IMR-90 (cell line): ENCODE measurements around the gene PLAAT2. TPM values are rescaled to one million over a fixed set of nuclear protein-coding genes. Genes with fewer than 3 reads are reported as not detected.

Experiments used
- ATAC-seq: fragments of 200-7000 bp; cut with Tn5 transposase; 2 replicates; pipeline ENCODE4 v1.9.1; 2020; ENCODE audit warnings: low read depth, mild to moderate bottlenecking, moderate library complexity
- BruUV-seq: library from RNA; stranded (reverse); fragments of 400-500 nt; replicated peaks from 2 replicates; lab custom pipeline; 2021; lab: Mats Ljungman, UMichigan
- CTCF ChIA-PET: fragments of 300-600 bp; formaldehyde crosslinking; extraction: SDS; loops from one replicate; lab custom pipeline; 2021; ENCODE audit warnings: antibody characterized with exemption; lab: Yijun Ruan, JAX
- POLR2A ChIA-PET: fragments of 300-600 bp; sonication (Branson Sonifier 250); formaldehyde crosslinking; loops from one replicate; lab custom pipeline; 2022; ENCODE audit warnings: antibody characterized with exemption; ENCODE audit not compliant: unreplicated experiment; lab: Charles Lee
- DNase-seq: peaks from one replicate; pipeline ENCODE4 v3.0.0; 2013
- H2AFZ ChIP-seq: replicated peaks from 2 replicates; pipeline ENCODE3; 2013; ENCODE audit warnings: low read length, mild to moderate bottlenecking; ENCODE audit not compliant: poor library complexity
- H2AK5ac ChIP-seq: 2 replicates; pipeline ENCODE4 v1.6.1; 2013; ENCODE audit warnings: low read depth, low read length, inconsistent platforms
- H2AK9ac ChIP-seq: replicated peaks from 2 replicates; pipeline ENCODE3; 2013; ENCODE audit warnings: mild to moderate bottlenecking, low read depth, low read length, moderate library complexity; ENCODE audit not compliant: poor library complexity
- H2BK120ac ChIP-seq: 2 replicates; pipeline ENCODE4 v1.6.1; 2013; ENCODE audit warnings: low read depth, low read length, inconsistent platforms
- H2BK15ac ChIP-seq: 3 replicates; pipeline ENCODE4 v1.6.1; 2013; ENCODE audit warnings: low read depth, low read length, inconsistent platforms
- H2BK20ac ChIP-seq: 2 replicates; pipeline ENCODE4 v1.6.1; 2013; ENCODE audit warnings: low read depth, mild to moderate bottlenecking, inconsistent platforms, low read length, moderate library complexity
- H2BK5ac ChIP-seq: 2 replicates; pipeline ENCODE4 v1.6.1; 2013; ENCODE audit warnings: mild to moderate bottlenecking, low read depth, low read length, inconsistent platforms; ENCODE audit not compliant: poor library complexity, severe bottlenecking
- H3K14ac ChIP-seq: replicated peaks from 2 replicates; pipeline ENCODE4 v1.6.1; 2013; ENCODE audit warnings: low read depth, low read length, inconsistent platforms
- H3K18ac ChIP-seq: 2 replicates; pipeline ENCODE4 v1.6.1; 2013; ENCODE audit warnings: low read depth, low read length, control low read depth
- H3K23ac ChIP-seq: 2 replicates; pipeline ENCODE4 v1.6.1; 2013; ENCODE audit warnings: low read depth, low read length, inconsistent platforms
- H3K27ac ChIP-seq: 2 replicates; pipeline ENCODE4 v1.5.1; 2013; ENCODE audit warnings: mild to moderate bottlenecking, control low read depth, low read length; ENCODE audit not compliant: insufficient read depth
- H3K27me3 ChIP-seq: 2 replicates; pipeline ENCODE4 v1.6.1; 2013; ENCODE audit warnings: low read length; ENCODE audit not compliant: control insufficient read depth, insufficient read depth
- H3K36me3 ChIP-seq: 2 replicates; pipeline ENCODE4 v1.6.1; 2013; ENCODE audit warnings: low read length, mixed read lengths; ENCODE audit not compliant: control insufficient read depth, insufficient read depth
- H3K4ac ChIP-seq: 2 replicates; pipeline ENCODE4 v1.6.1; 2013; ENCODE audit warnings: low read depth, low read length, inconsistent platforms
- H3K4me1 ChIP-seq: 2 replicates; pipeline ENCODE4 v1.6.1; 2013; ENCODE audit warnings: low read length, mixed read lengths; ENCODE audit not compliant: control insufficient read depth, insufficient read depth
- H3K4me2 ChIP-seq: 2 replicates; pipeline ENCODE4 v1.6.1; 2013; ENCODE audit warnings: low read depth, mild to moderate bottlenecking, control low read depth, low read length, moderate library complexity
- H3K4me3 ChIP-seq: 2 replicates; pipeline ENCODE4 v1.5.1; 2013; ENCODE audit warnings: low read depth, mild to moderate bottlenecking, control low read depth, low read length, moderate library complexity; ENCODE audit not compliant: insufficient read depth
- H3K56ac ChIP-seq: 2 replicates; pipeline ENCODE4 v1.6.1; 2013; ENCODE audit warnings: low read length, inconsistent platforms; ENCODE audit not compliant: insufficient read depth; ENCODE audit errors: extremely low read depth
- H3K79me1 ChIP-seq, 2 experiments: 2 replicates each; pipeline ENCODE4 v1.6.1; 2013; ENCODE audit warnings: low read length in 2 of 2, inconsistent platforms in 1 of 2, low read depth in 1 of 2
- H3K9ac ChIP-seq: 2 replicates; pipeline ENCODE4 v1.6.1; 2013; ENCODE audit warnings: low read depth, low read length, control low read depth
- H3K9me1 ChIP-seq: 2 replicates; pipeline ENCODE4 v1.6.1; 2013; ENCODE audit warnings: low read length, inconsistent platforms; ENCODE audit not compliant: insufficient read depth
- H3K9me3 ChIP-seq: 2 replicates; pipeline ENCODE4 v1.6.1; 2013; ENCODE audit warnings: low read length; ENCODE audit not compliant: control insufficient read depth, insufficient read depth
- H4K20me1 ChIP-seq: 2 replicates; pipeline ENCODE4 v1.6.1; 2013; ENCODE audit warnings: low read length, inconsistent platforms; ENCODE audit not compliant: insufficient read depth
- H4K5ac ChIP-seq: 2 replicates; pipeline ENCODE4 v1.6.1; 2013; ENCODE audit warnings: mild to moderate bottlenecking, low read depth, low read length, control low read depth
- H4K8ac ChIP-seq, 2 experiments: 2 replicates each; pipeline ENCODE4 v1.6.1; 2013; ENCODE audit warnings: low read depth in 2 of 2, low read length in 2 of 2, control low read depth in 1 of 2, inconsistent platforms in 1 of 2
- H4K91ac ChIP-seq: 2 replicates; pipeline ENCODE4 v1.6.1; 2013; ENCODE audit warnings: low read depth, low read length, inconsistent platforms; ENCODE audit not compliant: insufficient read depth
- BHLHE40 ChIP-seq: fragments of 150-350 bp; IDR thresholded peaks from 2 replicates; pipeline ENCODE4 v1.6.1; 2016; ENCODE audit warnings: mild to moderate bottlenecking, low read depth, low read length
- FOS ChIP-seq: fragments of 150-350 bp; IDR thresholded peaks from 2 replicates; pipeline ENCODE4 v1.6.1; 2016; ENCODE audit warnings: low read depth, low read length
- NFE2L2 ChIP-seq: fragments of 150-350 bp; IDR thresholded peaks from 2 replicates; pipeline ENCODE4 v1.6.1; 2016; ENCODE audit warnings: low read depth, mild to moderate bottlenecking, low read length
- WGBS, 2 experiments: methylation state at CpG; one replicate each; pipeline versions ENCODE4 v1.1.5 to v1.1.7; 2013; ENCODE audit warnings: missing lambda C conversion rate in 2 of 2; ENCODE audit not compliant: insufficient read length in 1 of 2; ENCODE audit errors: extremely low coverage in 2 of 2; 5-methylcytosine and 5-hydroxymethylcytosine counted together
- dilution Hi-C: fragments of 300-500 bp; cut with HindIII; formaldehyde crosslinking; loops from one replicate; pipeline ENCODE4 v1.14.3; 2018; ENCODE audit warnings: low sequenced_read_pairs; ENCODE audit not compliant: unreplicated experiment
- in situ Hi-C: fragments of 300-500 bp; cut with MboI; formaldehyde crosslinking; loops from 3 replicates; pipeline ENCODE4 v1.14.3; 2019; ENCODE audit warnings: low sequenced_read_pairs, inconsistent platforms, mixed read lengths
- intact Hi-C: fragments of 100-400 bp; cut with micrococcal nuclease; formaldehyde crosslinking; loops from 2 replicates; pipeline ENCODE4 v1.10.0; 2022
- polyA plus RNA-seq, 3 experiments: library from polyadenylated mRNA; depleted of rRNA; stranded (reverse); fragments of >200 nt; gene quantifications; 2 replicates each; pipeline ENCODE4 v1.2.3, GENCODE V29; 2012; ENCODE audit warnings: low replicate concordance in 1 of 3
- total RNA-seq: library from RNA; depleted of rRNA; stranded (reverse); fragments of >200 nt; gene quantifications from 2 replicates; pipeline ENCODE4 v1.2.3, GENCODE V29; 2012

PLAAT2 gene
- total and polyA plus RNA-seq, 2 of the 4 experiments (the other 2 are of a cell fraction), result not detected

DNA sequence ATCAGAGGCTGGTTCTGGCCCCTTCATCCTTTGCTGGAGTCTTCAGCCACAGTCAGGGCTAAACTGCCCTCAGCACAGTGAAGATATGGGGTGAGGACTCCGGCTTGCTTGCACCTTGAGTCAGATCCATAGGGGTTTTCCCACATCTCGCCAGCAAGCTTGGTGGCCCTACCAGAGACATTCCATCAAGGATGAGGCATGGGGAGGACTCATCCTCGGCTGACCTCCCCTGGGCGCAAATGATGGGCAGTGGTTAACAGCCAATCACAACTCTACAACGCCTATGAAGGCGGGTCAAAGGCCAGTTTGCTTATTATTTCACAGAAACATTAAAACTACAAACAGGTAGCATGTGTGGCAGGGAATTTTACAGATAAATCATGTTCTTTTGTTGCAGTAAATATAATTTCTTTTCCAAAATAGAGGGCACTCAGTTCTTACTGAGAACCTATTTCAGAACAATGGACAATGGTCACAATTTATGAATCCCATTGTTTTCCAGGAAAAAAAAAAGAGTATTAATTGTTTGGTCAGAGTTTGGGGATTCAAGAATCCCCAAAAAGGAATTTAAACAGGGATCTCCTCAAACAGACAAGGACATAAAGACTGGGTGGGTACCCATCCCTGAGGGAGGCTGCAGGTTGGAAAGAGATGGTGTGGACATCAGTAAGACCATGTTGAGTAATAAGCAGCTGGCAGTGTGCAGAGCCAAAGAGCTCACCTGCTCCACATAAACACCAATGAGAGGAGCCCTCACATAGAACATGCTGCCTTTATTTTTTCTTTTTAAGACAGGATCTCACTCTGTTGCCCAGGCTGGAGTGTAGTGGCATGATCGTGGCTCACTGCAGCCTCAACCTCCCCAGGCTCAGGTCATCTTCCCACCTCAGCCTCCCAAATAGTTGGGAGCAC lies 36.3 kb upstream of the PLAAT2 start:
- H3K79me1 ChIP-seq, result peaks cover 0 to 8% of the 10 kb centered on the region in 2 experiments; a peak in 1 of 4 replicates
- H3K14ac ChIP-seq, result 0 out of 2 replicates have a peak overlapping the region, but pooled peaks have one; percentile 62
- no peaks in the 10 kb centered on the region for H3K27me3 ChIP-seq
- H4K5ac ChIP-seq, result no peak overlapping the region
- BruUV-seq, result no TSS peak
- H2BK20ac ChIP-seq, result peak overlapping the region; percentile 60; the same call in 1 of the 2 replicates
- H4K20me1 ChIP-seq, result no peaks in the 10 kb centered on the region
- peak; percentile 95 for DNase-seq
- no peak overlapping the region for H4K91ac ChIP-seq
- H3K4ac ChIP-seq, result 0 out of 2 replicates have a peak overlapping the region, but pooled peaks have one; percentile 69
- no peak overlapping the region for H3K18ac ChIP-seq
- peaks cover 10% of the 10 kb centered on the region for H3K4me1 ChIP-seq
- dilution Hi-C loops, result no loop called here
- peak overlapping the region; percentile 65 for H2BK5ac ChIP-seq
- peak; percentile 87 for ATAC-seq
- no peak overlapping the region for H3K4me2 ChIP-seq
- 0 out of 4 replicates have a peak overlapping the region, but pooled peaks of 1 of the 2 experiments have one; percentile 14 for H4K8ac ChIP-seq
- TF ChIP-seq BHLHE40, result peak; percentile 73
- TF ChIP-seq FOS, result peak; percentile 51
- TF ChIP-seq NFE2L2, result no peak
- CTCF ChIA-PET, result no interaction called here
- no peaks in the 10 kb centered on the region for H3K9me3 ChIP-seq
- H2AFZ ChIP-seq, result peak overlapping the region; percentile 82
- no CpG with 5 or more reads among the region's 7 CpGs for WGBS, 2 experiments
- H3K9me1 ChIP-seq, result peaks cover 9% of the 10 kb centered on the region
- H3K23ac ChIP-seq, result no peak overlapping the region
- no peak overlapping the region for H3K9ac ChIP-seq
- H3K56ac ChIP-seq, result no peak overlapping the region
- intact Hi-C loops, result no loop called here
- peak overlapping the region; percentile 68; the same call in 1 of the 2 replicates for H2BK120ac ChIP-seq
- H3K36me3 ChIP-seq, result no peaks in the 10 kb centered on the region
- POLR2A ChIA-PET, result no interaction called here
- no peak overlapping the region for H2AK9ac ChIP-seq
- in situ Hi-C loops, result no loop called here
- no peak overlapping the region for H3K4me3 ChIP-seq
- H2AK5ac ChIP-seq, result no peak overlapping the region
- H2BK15ac ChIP-seq, result no peak overlapping the region; the same call in 2 of the 3 replicates
- H3K27ac ChIP-seq, result no peak overlapping the region
